Amygdala (tissue), 56 donors: ENCODE data around the gene LLCFC1.

Source experiments
- DNase-seq, 56 donors: peaks; one replicate each; lab custom pipeline; 2025; lab: John Stamatoyannopoulos, UW

Gene LLCFC1

DNA sequence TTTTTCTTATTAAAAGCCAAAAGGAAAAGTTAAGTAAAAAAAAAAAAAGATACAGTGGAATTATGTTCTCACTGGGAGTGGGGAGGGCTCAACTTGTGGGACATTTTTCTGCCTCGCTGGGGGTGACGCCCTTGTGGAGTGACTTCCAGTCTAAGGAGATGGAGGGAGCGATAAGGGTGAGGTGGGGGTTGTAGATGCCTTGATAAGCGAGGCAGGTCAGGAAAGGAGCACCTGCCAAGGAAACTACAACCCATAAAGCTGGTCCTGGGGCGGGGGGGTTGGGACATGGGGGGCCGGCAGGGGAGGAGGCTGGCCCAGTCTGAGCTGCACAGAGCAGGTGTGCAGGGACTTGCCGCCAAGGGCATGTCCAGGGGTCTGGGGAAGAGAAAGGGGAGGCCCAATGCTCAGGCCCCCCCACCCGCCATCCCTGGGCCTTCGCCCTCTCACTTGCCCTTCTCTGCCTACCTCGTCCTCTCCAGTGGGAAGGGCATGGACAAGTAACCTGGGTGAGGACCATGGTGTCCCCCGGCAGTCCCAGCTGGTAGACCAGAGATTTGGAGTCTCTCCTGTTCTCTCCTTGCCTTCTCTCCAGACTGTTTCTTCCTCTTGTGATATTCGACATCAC is 3.2 kb upstream of the LLCFC1 start:
- DNase-seq: no peak

DNA sequence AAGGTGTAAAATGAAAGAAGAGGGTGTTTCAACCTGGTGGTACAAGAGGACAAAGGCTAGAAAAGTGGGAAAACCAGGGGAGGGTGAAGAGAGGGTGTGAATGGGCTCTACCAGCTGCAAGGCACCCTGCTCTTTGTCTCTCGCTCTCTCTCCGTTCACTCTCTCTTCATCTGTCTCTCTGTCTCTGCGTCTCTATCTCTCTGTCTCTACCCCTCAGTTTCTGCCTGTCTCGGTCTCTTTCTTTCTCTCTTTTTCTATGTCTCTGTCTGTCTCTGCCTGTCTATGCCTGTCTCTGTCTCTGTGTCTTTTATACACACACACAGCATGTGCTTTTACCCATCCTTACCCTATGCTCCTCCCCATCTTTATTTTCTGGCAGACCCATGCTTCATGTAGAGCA is 673 bp upstream of the LLCFC1 start:
- DNase-seq: no peak

DNA sequence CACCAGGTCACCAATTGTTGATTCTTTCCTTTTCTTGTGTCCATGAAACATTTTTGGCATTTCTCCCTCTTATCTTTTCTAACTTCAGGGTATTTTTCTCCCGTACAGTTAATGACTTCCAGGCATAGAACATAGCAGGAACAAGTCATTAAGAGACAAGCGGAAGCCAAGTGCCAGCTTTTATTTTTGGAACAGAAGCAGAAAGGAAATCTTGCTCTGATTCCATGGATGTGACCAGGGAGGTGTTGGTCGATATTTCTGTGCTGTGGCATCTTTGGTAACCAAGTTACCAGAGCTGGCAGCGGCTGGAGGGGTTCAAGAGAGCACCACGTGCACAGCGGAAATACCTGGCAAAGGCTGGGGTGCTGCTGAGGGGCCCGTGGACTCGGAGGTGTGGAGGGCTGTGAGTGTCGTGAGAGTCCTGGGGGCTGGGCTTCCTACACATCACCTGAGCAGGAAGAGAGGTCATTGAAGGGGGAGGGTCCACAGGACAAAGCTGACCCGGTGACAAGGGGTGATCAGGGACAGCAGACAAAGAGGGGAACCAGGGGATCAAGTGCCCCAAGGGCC is 1.8 kb downstream of the LLCFC1 start:
- no peak for DNase-seq

DNA sequence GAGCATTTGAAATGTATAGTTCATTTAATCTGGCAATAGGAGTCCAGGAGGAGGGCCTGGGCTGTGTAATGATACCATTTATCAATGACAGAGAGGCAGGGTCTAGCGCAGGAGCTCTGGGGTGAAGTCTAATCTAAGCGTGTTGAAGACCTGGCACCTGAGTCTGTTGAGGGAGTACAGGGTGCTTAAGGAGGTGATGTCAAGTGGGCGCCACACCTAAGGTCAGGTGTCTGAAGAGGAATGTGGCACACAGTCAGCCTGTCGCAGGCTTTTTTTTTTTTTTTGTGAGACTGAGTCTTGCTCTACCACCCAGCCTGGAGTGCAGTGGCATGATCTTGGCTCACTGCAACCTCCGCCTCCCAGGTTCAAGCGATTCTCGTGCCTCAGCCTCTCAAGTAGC is 2.3 kb downstream of the LLCFC1 start:
- DNase-seq: no peak

DNA sequence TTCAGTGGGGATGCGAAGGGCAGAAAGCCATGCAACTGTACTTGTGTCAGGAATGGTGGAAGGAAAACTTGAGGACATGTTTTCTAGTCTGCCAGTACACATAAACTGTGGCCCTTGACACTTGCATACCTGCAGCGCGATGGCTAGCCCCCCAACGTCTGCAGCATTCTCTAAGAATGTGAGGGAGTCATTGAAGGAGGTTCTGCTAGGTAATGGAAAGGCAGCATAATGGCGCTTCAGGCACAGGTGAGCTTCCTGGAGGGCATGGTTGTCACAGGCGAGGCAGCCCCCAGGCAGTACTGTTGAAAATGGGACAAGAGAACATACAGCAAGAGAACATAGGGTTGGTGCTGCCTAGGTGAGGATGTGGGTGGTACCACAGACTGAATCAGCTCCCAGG is 3.5 kb downstream of the LLCFC1 start:
- no peak for DNase-seq

DNA sequence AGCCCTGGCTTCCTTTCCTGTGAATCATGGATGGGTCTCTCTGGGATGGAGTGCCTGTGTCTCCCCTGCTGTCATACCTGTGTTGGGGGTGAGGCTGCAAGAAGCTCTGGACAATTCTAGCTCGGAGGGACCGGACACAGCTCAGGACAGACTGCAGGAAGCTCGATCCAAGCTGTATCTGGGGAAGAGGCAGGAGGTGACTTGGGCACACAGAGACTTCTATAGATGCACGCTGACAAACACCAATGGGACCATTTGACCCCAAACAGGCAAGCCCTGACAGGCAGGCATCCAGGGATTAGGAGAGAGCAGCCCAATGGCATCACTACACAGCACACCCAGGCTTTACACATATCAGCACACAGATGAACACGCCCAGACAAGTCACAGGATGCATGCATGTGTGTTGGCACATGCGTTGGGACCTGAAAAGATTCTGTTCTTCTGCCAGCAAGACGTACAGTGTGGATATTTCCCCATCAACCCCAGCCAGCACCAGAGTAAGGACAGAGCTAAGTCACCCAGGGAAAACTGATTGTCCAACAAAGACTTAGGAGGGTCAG is 4.5 kb downstream of the LLCFC1 start:
- no peak for DNase-seq

DNA sequence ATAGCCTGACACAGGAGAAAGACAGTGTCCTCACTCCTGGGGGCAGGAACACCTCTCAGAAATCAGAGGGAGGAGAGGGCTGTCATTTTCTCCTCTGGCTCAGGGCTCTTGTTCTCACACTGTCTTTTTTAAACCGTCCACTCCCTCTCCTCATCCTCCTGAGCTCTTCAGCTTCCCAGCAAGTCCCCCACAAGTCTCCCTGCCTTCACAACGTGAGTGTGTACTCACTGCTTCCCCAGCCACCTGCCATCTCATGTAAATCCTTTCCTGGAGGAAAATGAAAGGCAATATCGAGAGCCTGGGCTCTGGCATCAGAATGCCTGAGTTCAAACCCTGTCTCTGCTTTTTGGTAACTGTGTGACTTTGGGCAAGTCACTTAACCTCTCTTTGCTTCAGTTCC is 5.7 kb downstream of the LLCFC1 start:
- DNase-seq: no peak

DNA sequence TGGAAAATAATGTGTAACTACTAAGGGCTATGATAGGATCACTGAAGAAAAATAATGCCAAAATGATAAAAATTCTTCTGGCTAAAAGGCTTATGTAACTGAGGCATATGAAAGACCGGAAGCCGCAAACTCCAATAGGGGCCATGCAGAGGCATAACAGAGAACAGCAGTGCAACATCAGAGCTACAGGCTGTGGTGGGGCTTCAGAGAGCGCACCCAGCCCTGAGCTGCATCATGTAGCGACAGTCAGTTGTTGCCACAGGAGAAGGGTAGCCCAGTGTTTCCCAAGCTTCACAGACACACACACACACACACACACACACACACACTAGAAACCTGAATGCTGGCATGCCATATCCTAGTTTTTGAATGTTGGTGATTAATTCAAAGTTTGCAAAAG is 9.3 kb downstream of the LLCFC1 start:
- no peak for DNase-seq

DNA sequence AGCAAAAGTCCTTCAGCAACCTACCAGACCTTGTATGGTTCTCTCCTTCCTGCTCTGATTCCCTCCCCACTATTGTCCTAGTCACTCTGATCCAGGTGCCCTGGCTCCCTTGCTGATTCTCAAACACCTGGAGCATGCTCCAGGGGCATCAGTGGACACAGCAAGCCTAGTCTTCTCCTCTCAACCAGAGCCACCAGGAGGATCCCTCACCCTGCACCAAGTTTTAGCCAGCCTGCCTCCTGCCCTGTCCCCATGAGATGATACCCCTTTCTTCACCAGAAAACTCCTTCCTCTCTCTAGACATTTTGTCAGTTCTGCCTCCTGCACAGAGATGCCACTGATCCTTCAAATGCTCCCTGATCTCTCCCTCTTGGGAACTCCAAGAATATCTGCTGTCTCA is 11.0 kb downstream of the LLCFC1 start:
- DNase-seq: no peak

DNA sequence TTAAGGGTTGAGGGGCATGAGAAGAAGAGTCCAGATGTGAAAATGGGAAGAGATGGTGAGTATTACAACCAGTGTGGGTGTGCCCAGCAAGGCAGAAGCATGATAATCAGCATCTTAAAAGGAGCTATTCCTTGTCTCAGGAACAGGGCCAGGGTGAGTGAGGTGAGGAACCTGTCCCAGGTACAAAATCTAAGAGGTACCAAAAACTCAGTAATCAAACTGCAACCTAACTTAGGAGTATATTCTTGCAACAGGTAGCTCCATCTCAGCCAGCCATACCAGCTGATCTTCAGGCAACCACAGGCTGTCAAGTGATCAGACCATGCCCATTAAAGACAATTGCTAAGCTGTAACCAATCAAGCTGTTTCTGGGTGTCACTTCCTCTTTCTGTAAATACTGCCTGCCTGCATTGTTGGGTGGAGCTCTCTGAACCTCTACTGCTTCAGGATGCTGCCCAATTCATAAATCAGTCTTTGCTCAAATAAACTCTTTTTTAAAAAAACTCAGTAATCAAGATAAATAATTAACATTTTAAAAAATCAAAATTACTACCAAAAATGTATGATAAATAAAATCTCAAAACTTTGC is 15.5 kb downstream of the LLCFC1 start:
- DNase-seq: no peak

DNA sequence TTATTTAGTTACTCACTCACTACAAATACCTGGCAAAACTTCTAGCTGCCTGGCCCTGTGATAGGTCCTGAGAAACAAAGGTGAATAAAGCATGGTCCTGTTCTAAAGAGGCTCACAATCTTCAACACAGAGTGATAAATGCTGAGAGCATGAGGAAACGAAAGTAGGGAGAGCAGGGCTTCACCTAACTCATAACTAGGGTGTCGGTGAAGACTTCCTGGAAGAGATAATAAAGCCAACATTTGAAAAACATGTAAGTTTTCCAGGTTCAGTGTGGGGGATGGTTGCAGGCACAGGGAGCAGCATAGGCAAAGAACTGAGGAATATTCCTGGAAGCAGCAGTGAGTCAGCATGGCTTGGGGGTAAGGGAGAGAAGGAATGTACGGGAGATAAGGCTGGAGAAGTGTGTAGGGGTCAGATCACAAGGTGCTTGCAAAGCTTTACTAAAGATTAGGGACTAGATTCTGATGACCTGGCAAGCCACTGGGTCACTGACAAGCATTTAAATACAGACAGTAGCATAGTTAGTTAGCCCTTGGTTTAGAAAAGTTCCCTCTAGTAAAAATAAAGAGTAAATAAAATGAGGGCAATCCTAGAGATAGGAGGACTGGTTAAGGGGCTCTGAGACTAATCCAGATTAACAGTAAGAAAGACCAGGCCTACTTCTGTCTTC is 17.8 kb downstream of the LLCFC1 start:
- no peak for DNase-seq

DNA sequence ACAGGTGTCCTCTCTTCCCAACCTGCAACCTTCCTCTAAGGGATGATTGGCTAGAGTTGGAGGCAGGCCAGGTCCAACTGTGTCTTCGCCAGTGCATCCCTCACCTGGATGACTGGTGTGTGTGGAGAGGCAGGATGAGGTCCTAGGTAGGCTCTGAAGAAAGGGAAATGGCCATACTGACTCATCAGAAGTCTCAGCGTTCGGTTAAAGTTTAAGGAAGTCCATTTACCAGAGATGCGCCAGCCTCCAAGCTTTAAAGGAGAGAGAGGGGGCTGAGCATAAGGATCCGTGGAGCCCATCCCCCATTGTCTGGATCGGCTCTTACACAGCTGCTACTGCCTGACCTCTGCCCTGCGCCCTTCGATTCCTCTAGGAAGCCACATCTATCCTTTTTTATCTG is 18.4 kb downstream of the LLCFC1 start:
- no peak for DNase-seq

DNA sequence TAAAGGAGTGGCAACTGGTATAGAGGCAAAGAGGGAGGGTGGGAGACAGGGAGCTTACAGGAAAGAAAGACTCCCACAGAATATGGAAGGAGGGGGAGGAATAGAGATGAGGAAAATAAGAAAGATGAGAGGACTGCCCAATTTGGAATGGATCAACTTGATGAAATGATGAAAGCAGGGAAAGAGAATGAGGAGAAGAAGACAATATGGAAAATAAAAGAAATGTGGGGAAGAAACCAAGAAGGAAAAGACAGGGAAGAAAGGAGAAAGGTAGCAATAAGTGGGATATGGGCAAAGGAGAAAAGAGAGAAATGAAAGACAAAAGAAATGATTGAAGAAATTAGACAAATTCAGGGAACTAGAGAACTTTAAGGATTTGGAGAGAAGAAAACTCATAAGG is 19.9 kb downstream of the LLCFC1 start:
- no peak for DNase-seq

DNA sequence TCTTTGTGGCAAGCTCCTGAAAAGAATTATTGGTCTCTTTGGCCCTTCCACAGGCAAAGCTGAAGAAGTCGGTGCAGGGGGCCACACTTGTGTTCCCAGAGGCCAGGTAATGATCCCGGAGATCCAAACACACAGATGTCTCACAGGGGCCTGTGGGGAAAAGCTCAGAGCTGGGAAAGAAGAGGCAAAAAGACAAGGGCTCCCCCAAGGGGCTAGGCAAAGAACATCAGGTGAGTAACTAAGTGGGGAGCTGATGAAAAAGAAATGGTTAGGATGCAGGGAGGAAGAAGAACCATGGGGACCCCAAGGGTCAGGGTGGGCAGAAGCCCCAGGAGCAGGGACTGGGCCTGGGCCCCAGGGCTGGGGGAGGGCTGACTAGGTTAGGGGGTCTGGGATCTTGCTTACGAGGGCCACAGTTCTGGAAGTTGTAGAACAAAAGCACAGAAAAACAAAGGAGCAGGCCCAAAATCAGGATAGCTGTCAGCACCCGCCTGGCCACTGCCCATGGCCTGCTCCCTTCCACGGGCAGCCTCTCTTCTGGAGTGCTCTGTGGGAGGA is 21.8 kb downstream of the LLCFC1 start:
- DNase-seq: no peak

DNA sequence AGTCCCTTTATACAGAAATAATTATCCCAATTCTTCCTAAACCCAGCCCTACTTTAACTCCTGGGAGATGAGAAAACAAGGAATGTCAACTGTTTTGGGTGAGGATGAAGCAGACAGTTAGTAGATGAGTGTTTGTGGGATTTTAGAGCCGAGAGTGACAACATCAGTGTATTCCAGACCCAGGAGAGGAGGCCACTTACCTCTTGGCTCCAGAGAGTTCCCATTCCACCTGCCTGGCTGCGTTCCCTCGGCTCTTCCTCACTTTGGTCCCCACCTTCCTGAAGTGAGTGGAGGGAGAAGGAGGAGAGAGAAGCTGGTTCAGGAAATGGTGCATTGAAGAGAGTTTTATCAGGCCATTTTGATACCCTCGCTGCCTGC is 22.3 kb downstream of the LLCFC1 start:
- no peak for DNase-seq

DNA sequence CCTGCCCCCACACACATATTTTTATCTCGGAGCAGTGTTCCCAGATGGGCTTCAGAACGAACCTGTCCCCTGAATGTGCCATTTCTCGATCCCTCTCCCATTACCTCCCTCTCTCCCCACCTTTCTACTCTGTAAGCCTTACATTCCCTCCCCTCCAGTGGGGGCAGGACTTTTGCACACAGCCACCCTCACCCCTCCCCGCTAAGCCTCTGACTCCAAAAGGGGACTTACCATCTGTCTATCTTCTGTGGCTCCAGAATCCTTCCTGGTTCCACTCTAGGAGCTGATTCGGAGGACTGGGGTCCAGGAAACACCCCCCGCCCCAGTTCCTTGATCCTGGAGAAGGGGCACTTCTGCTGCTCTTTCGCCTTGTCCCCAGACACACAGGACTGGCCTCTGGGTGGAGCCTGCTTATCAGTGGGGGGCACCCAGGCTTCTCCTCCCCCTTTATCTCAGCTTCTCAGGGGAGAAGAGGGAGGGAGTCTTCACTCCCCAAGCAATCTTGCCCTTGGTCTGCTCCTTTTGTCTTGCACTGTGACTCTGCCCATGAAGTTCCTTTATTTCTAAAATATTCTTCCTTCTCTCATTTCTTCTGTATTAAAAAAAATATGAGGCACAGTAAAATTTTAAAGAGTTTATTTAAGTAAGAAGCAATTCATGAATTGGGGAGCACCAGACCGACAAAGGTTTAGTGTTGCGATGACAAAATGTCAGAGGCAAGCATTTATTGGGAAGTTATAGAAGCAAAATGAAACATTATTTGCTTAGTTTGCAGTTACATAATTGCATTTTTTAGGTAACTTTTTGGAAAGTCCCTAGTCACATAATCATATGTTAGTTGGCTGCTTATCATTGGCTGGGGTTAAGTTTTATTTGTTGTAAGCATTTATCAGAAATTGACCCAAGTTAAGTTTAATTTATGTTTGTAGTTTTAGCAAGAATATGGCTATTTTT is 23.0 kb downstream of the LLCFC1 start, which contains the start of gene KEL:
KEL (minus strand) TSS at position 391 of the 954 bp plus-strand sequence; CDS start at position 234, 157 bp downstream.
- no peak for DNase-seq

DNA sequence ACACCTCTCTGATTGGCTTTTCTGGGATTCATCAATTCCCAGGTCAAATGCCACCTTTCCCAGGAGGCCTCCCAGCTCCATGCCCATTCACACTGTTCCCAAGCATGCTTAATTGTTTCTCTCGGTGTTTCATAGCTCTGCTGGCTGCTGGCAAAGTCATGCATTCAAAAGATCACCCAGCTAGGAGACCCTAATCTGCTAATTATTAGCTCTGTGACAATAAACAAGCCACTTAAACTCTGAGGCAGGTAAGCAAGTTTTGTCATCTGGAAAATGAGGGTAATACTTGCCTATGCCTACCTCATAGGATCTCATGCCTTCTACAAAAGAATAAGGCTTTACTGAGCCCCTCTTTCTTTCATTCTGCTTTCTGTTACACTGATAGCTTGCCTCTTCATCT is 23.7 kb downstream of the LLCFC1 start:
- no peak for DNase-seq

DNA sequence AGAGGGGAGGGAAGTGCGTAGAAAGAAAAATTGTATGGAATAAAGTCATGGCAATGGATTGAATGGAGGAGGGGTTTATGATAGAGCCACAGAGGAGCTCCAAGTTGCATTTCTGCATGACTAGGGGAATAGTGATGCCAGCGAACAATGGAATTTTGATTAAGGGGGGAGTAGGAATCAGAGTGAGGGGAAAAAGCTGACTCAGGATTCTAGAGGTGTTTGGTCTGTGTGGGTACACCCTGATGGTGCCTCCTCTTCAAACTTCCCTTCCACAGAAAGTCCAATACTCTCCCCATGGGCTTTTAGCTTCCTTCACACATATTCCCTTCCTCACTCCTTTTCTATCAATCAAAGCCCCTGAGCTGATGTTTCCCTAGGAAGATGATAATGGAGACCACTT is 24.7 kb downstream of the LLCFC1 start:
- no peak for DNase-seq

DNA sequence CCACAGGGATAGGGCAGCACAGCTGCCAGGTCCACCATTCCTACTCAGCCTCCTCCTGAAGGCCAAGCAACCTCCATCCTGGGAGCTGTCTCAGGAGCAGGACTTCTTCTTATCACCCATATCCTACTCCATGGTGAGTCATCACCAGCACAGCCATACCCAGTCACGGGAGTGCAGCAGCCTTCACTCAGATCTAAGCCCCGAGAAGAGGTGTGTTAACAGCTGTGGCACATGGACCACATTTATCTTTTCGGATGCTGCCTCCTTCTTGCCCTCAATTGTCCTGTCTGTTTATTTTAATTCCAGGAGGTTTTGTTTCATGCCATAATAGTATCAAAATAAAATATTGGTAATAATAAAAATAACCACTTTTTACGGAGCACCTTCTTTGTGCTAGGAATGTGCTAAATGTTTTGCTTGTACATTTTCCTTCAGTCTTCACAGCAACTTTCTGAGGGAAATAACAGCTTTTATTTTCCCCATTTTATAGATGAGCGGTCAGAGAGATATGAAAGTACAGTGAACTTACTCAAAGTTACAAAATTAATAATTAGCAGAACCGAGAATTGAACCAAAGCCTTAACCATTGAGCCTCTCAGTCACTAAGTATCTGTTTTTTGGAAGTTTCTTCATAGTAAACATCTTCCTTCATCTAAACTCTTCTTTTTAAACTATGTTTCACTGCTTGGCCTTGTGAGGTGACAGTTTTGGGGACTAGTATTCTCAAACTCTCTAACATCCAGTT is 25.4 kb downstream of the LLCFC1 start:
- DNase-seq: no peak
